ENCODE results near the gene VKORC1.

VKORC1 gene

DNA sequence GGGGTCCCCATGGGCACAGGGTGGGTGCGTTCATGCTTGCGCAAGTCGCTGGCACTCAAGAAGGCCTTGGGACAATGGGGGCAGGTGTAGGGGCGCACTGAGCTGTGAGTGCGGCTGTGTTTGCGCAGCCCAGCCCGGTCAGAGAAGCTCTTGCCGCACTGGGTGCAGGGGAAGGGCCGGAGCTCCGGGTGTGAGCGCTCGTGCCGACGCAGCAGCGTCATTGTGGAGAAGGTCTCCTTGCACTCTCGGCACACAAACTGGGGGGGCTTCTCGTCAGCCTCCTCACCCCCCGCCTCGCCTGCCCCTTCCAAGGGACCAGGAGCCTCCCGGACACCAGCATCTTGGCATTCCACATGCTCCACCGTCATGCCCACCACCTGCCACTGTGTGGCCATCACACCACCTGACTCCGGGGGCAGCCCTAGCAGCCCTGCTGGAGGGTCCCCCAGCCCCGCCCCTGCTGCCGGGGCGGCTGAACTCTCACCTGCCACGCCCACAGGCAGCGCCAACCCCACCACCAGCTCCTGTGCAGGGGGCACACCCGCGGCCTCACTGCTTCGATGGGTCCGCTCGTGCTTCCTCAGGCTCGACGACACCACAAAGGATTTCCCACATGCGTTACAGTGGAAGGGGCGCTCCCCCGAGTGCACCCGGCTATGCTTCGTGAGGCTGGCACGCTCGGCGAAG lies 33.3 kb downstream of the VKORC1 start:
- no peak for DNase-seq

DNA sequence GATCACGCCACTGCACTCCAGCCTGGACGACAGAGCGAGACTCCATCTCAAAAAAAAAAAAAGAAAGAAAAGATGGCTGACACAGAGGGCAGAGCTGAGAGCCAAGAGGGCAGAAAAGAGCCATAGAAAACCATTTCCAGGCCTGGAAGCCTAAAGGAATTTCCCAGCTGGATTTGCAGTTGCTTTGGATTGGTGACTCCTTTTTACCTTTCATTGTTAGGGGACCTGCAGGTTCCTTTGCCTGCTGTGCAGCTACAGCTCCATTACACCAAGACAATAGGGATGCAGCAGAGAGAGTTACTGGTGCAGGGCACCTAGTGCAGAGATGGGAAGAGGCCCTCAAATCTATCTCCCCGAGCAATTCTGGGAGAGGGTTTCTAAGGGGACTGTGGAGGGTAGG lies 39.0 kb downstream of the VKORC1 start:
- DNase-seq = no peak

DNA sequence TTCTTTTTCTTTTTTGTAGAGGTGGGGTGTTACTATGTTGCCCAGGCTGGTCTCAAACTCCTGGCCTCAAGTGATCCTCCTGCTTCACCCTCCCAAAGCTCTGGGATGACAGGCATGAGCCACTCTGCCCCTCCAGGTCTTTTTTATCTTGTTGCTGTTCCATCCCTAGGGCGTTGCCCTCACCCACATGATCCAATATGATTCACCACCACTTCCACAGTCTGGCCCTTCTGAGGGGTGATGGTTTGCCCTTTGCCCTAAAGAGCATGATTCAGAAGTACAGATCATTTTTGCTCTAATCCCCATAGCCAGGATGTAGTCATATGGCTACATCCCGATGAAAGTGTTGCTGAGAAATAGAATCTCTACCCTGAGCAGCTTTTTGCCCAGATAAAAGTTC lies 42.5 kb downstream of the VKORC1 start:
- DNase-seq = peak; percentile 87 to 93 (median 92)

DNA sequence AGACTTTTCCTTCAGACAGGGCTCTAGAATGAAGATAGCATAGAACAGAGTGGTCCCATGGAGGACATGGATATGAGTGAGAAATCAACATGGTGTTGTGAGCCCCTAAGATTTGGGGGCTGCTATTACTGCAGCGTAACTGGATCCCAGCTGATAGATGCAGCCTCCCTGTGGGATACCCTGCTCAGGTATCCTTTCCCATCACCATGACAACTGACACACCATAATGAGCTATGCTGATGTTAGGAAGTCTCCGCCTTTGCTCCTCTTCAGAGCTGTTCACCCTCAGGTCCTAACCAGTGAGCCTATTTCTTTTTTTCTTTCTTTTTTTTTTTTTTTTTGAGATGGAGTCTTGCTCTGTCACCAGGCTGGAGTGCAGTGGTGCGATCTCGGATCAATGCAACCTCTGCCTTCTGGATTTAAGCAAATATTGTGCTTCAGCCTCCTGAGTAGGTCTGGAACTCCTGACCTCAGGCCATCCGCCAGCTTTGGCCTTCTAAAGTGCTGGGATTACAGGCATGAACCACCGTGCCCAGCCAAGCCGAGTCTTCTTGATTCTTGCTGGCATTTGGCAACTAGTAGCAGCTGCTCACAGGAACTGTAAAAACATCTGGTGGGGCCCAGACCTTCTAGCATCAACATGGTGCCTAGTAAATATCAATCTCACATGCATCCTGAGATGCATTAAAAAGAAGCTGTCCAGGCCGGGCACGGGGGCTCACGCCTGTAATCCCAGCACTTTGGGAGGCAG lies 44.1 kb downstream of the VKORC1 start:
- DNase-seq = no peak

DNA sequence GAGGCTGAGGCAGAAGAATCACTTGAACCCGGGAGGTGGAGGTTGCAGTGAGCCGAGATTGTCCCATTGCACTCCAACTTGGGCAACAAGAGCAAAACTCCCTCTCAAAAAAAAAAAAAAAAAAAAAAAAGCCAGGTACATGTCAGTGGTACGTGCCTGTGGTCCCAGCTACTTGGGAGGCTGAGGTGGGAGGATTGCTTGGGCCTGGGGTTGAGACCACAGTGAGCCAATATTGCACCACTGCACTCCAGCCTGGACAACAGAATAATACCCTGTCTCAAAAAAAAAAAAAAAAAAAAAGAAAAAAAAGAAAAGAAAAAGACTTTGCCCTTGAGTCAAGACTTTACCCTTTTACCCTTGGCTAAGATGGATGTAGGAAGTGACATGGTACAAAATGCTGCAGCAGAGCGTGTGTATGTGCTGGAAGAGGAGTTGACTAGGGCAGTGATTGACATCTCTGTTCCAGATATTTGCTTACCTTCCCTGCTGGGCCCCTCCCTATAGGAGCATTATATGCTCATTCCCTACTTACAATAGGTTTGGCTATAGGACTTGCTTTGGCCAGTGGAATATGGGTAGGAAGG lies 50.6 kb downstream of the VKORC1 start:
- DNase-seq = no peak

DNA sequence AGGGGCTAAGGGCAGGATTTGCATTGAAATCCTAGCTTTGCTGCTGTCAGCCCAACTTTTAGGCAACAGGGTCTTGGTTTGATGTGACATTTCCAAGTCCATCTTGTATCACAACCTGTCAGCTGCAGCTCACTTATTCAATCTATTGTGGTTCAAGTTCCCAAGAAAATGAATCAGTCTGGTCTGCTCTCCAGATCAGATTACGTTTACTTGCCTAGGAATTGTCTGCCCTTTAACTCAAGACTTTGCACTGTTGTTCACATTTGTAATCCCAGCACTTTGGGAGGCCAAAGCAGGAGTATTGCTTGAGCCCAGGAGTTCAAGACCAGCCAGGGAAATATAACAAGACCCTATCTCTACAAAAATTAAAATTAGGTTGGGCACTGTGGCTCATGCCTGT lies 51.2 kb downstream of the VKORC1 start:
- no peak for DNase-seq

DNA sequence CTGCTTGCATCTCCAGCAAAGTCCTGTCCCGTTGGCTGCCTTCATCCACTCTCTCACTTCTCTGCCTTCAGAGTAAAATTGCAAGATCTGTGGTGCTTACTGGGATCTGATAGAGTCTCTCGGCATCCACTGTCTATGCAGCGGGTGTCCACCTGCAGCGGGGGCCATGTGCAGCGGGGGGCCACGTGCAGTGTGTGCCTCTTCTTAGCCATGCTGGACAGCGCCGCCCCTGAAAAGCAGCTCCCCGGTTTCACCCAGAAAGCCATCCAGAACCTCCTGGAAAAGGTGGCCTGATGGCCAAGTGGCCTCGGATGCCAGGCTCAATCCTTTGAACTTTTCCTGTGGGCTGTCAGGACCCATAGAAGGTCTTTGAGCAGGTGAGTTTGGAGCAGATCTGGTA lies 51.7 kb downstream of the VKORC1 start:
- DNase-seq = no peak
